HUDEP-2 (cell line): Measurements from ENCODE around the gene PIGH.
"Not testable (repeated sequence)": the region's sequence is repeated elsewhere in the genome, so short reads cannot be mapped to it uniquely, and the experiment has no call there.

Experiments used
- DNase-seq, 76 experiments: peaks; one replicate each; lab custom pipeline; 2025; ENCODE audit not compliant: unreplicated experiment in 76 of 76; lab: John Stamatoyannopoulos, UW

PIGH gene, protein sequence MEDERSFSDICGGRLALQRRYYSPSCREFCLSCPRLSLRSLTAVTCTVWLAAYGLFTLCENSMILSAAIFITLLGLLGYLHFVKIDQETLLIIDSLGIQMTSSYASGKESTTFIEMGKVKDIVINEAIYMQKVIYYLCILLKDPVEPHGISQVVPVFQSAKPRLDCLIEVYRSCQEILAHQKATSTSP

DNA sequence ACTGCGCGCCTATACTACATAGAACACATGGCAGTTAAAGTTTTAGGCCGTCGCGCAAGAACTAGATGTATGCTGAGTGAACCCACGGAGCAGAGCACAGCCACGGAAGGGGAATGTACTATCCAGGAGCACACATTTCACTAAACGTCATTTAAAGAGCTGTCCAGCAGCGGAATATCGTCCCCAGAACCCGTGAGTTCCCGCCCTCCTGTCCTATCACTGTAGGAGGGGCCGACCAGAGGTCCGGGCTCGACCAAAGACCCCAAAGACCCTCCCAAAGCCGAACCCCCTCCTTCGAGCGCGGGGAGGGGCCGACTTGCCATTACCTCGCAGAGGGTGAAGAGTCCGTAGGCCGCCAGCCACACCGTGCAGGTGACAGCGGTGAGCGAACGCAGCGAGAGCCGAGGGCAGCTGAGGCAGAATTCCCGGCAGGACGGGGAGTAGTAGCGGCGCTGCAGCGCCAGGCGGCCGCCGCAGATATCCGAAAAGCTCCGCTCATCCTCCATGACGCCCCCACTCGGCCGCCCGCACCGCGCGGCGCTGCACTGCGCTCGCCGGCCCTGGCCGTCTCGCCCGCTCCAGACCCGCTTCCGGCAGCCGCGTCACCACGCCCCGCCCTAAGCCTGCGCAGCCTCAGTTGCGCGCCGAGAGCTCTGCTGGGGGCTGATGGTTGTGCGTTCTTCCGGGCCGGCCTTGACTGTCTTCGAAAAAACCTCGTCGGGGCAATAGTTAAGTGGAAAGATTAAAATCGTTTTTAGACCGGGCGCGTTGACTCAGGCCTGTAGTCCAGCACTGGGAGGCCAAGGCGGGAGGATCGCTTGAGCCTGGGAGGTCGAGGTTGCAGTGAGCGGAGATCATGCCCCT is at the start of gene PIGH:
Gene PIGH, minus strand, starts transcription at position 571 of the 864 bp plus-strand sequence. Its CDS starts 65 bp downstream, at position 506.
- DNase-seq: peak in 74 of 76 experiments; percentile 9 to 93 (median 83)

DNA sequence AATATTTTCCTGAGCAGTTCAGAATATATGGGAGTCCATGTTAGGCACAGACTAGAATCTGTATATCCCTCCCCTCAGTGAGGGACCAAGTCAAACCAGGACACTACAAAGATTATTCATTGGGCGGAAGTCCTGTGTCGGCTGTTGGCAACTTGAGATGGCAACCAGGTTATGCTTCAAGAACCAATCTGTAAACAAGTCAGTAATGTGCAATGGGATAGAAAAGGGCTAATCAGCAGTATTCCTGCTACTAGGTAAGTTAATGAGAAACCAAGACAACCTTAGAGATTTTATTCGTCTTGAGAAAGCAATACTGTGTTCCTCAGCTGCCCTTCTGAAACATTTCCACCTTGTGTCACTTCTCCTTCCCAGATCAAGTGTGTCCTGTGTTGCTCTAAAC is 46.1 kb upstream of the PIGH start:
- no peak for DNase-seq

DNA sequence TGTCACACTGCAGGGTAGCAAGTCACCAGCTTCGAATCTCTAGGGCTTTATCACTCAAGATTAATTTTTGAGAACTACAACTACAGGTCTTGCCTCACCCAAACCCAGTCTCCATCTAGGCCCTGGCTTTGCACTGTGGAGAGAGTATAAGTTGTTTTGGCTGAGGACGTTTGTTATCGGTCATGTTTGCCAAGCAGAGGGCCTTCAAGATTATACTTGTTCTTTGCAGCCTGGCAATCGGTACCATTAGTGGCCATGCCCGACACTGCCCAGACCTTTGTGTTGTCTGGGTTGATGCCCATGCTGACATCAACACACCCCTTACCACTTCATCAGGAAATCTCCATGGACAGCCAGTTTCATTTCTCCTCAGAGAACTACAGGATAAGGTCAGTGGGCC is 45.3 kb upstream of the PIGH start:
- DNase-seq: no peak

DNA sequence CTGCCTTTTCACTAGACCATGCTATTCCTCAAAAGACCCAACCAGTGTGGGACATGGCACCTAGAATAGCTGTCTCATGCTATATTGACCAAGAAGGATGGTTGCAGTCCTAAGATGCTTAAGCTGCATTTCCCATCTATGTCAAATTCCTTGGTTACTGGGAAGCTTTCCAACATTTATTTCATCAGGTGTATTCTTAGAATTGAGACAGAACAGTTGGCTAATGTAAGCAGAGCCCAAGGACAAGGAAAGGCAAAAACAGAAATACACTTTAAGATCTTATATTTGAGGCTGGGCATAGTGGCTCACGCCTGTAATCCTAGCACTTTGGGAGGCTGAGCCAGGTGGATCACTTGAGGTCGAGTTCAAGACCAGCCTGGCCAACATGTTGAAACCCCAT is 44.4 kb upstream of the PIGH start:
- DNase-seq: no peak

DNA sequence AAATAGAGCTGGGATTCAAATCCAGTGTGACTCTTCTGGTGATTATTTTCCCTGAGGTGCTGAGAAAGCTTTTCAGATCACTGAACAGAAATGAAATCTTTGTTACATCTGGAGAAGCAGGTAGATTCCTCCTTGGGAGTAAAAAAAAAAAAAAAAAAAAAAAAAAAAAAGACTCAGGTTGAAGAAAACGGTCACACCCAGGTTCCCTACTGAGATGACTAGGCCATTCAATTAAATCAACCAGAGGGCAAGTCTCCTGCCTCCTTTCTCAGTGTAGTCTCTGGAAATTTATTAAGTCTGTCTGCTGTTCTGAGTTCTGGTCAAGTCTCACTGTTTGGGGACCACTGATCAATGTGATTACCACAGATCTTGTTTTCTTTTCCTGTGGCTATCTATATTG is 43.6 kb upstream of the PIGH start:
- DNase-seq: no peak

DNA sequence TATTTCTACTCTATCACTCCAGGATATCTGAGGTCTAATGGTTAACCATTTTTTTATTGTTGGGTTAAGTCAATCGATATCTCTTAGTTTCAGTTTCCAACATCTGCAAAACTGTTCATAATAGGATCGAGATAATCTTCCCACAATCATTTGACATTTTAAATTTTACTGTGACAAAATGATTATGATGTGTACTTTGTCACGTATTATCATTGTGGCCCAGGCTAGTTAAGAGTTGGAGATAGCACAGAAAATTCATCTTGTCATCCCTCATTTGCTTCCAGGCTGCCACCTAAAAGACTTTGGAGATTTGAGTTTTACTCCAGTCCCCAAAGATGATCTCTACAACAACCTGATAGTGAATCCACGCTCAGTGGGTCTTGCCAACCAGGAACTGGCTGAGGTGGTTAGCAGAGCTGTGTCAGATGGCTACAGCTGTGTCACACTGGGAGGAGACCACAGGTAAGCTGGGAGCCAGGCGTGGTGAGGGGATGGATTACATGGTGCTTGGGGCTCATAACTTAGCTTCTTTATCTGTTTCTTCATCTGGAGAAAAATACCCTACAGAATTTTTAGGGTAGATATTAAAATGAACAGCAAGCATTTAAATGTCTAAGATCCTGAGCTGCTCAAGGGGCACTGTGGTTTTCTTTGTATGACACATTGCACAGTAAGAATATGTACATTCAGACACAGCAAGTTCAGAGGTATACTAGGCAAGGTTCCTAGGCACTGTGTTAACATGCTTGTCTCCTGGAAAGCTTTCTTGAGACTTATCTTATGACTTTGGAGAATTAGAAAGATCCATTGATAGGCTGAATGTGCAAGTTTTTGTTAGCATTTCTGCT is 42.1 kb upstream of the PIGH start:
- DNase-seq: peak in 12 of 76 experiments; percentile 6 to 58 (median 18)

DNA sequence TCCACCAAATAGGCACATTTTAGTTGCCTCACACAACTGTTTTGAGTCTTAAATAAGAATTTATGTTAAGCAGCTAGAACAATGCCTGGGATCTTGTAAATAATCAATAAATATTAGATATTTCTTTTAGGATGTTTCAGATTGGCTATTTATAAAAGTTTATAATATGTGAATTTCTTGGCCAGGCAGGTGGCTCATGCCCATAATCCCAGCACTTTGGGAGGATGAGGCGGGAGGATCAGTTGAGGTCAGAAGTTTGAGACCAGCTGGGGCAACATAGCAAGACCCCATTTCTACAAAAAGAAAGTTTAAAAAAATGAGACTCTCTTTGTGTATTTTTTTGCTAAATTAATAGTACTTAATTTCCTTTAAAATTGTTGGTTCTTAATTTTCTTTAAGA is 41.4 kb upstream of the PIGH start:
- no peak for DNase-seq

DNA sequence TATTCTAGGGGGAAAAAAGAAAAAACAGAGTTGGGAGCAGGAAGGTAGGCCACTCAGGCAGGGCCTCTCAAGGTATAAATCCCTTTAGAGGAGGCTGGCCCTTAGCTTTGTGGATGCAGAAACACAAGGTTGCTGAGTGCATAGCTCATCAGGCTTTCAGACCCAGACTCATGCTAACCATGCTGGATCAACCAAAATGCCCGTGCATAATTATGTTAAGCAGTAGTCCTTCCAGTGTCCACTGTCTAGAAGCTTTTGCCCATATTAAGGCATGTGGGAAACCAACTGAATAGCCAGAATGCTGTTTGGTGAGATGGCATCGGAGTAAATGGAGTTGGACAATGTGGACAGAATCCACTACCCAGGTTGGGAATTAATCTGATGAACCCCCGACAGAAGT is 38.6 kb upstream of the PIGH start:
- DNase-seq: no peak

DNA sequence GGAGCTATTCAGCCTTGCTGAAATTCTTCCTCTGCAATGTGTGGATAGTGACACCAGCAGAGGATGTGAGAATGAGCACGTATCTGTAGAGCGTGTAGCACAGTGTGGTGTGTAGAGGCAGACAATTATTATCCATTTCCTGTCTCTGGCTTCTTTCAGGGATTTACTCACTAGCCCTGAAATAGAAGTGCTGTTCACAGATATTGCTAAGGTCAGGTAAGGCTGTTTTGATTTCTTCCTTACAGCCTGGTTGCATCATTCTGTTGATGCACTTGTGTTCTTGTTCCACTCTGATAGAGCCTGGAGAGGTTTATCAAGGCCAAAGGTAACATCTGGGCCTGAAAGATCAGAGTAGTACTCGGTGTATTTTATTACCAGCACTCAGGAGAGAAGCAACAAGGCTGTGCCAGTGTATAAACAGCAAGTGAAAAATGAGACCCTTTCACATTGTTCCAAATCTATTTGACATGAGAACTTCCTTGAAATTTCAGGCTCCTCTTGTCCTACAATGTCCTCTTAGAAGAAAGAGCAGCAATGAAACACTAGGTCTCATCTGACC is 36.4 kb upstream of the PIGH start:
- DNase-seq: peak in 18 of 76 experiments; percentile 4 to 71 (median 22)

DNA sequence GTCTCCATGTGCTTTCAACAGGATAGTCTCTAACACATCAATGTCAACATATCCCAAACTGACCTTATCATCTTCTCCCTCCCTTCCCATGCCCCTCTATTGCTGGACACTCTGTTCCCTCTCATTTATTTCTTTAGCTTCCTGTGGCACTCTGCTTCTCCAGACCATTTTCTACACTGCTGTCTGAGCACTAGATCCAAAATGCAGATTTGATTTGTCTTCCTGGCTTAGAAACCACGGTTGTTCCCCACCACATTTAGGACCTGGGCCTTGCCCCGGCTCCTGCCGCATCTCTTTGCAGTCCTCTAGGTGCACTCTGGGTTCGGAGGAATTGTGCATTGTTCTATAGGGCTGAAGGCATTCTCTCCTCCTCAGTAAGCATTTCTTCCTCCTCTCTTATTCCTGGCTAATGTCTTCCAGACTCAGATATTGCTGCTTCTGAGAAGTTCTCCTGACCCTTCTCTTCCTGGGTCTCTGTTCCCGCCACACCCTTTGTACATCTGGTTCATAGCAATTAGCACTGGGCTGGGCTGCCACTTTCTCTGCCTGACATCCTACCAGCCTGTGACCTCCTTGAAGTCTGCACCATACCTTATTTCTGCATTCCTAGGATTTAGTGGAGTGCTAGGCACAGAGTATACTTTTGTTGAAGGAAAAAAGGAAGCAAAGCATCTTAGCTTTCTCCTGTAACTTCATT is 33.5 kb upstream of the PIGH start:
- DNase-seq: no peak

DNA sequence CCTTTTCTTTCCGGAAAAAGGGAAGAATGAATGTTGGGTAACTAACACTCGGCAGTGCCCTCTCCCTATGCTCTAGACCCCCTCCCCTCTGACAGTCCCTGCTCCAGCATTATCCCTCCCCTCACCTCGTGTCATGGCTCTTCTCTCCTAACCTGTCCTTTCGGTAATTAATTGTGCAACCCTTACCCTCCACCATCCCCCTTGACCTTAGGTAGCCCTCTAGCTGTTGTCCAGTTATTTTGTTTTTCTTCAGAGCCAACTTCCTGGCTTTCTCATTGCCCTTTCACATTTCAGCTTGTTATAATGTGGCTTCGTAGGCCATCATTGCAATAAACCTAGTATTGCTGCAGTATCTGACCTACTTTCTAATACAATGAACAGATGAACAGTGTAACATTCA is 30.9 kb upstream of the PIGH start:
- DNase-seq: no peak

DNA sequence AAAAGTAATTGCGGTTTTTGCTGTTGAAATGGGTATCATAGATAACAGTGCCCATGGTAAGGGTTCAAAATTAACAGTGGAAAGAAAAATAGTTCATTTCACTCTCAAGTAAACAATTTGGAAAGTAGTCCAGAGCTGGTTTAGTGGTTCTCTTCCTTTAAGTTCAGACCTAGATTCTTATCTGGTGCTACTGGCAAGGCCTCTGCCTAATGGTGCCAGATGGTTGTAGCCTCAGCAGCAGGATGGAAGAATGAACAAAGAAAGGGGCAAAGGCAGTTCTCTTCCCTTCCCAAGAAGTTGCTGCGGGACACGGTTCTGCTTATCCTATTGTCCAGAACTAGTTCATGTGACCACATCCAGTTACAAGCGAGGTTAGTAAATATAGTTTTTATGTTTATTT is 30.1 kb upstream of the PIGH start:
- peak in 2 of 76 experiments; percentile 12 for DNase-seq

DNA sequence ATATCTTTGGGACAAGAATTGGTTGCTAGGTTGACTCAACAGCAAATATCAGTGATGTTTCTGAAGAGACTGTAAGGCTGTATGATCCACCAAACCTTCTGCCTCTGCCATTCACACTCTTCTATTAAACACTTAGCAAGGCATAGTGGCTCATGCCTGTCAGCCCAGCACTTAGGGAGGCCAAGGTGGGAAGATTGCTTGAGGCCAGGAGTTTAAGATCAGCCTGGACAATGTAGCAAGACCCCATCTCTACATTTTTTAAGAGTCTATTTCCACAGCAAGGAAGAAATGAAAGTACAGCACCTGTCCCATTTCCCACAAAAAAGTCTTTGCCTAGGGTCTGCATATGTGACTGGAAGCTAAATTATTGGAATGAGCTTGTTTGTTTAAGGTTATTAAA is 27.5 kb upstream of the PIGH start:
- DNase-seq: no peak

DNA sequence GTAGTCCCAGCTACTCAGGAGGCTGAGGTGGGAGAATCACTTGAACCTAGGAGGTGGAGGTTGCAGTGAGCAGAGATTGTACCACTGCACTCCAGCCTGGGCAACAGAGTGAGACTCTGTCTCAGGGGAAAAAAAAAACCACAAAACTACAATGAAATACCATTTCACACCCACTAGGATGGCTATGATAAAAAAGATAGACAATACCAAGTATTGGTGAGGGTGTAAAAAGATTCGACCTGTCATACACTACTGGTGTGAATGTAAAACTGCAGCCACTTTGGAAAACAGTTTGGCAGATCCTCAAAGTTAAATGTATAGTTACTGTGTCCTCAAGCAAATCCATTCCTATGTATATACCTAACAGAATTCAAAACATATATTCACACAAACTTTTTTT is 26.1 kb upstream of the PIGH start:
- not testable (repeated sequence) for DNase-seq

DNA sequence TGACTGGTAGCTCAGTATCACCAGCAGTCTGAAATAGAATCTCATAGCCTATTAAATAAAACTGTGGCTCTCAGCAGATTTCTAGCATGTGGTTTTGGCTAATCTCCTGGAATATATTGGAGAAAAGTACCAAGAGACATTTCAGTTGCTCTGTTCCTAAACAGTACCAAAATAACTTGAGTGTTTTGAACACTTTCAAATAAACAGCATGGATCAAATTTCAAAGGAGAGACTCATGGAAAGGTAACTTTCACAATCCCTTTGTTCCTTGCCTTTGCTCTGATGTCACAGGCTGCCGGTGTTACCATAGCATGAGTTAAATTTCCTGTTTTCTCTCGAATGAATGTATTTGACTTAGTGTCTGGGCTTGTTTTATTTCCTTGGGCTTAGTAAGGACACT is 23.0 kb upstream of the PIGH start:
- no peak for DNase-seq

DNA sequence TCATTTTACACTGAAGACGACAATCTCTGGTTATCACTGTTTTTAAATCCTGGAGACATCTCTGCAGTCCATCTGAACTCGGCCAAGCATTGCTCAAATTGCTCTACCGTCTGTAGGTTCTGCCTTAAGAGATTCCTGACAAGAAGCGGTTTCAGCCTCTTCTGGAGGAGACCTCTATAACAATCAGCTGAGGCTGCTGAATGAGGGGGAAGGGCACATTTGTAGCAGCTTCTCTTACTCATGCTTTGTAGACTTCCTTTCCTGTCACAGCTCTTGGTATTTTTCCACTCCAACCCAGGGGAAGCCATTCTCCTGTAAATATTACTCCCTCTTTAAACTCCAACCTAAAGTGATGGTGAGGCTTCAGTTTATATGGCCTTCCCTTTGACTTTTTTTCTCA is 22.6 kb upstream of the PIGH start:
- peak in 1 of 76 experiments; percentile 5 for DNase-seq

DNA sequence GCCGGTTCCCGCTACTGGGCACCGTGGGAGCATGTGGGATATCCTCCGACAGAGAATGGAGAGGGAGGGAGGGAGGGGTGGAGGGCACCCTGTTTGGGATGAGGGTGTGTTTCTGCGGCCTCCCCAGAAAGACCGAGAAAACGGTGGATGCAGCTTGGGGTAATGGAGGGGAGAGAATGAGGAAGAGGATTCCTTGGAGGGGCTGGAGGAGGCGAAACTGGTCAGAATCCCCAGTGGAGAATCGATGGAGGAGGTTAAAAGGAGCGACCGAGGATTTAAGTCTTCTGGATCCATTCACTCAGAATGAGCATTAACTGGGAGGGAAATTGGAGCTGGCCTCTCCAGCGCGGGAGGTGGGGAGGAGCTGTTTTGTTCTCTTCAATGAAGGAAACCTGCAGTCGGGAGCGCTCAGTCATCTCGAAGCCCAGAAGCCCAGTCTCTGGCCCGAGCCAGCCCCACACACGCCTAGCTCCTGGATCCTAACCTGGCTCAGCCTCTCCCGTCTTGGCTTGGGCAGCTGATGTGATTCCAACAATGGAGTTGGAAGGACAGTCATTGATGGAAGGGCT is 20.2 kb upstream of the PIGH start:
- no peak for DNase-seq

DNA sequence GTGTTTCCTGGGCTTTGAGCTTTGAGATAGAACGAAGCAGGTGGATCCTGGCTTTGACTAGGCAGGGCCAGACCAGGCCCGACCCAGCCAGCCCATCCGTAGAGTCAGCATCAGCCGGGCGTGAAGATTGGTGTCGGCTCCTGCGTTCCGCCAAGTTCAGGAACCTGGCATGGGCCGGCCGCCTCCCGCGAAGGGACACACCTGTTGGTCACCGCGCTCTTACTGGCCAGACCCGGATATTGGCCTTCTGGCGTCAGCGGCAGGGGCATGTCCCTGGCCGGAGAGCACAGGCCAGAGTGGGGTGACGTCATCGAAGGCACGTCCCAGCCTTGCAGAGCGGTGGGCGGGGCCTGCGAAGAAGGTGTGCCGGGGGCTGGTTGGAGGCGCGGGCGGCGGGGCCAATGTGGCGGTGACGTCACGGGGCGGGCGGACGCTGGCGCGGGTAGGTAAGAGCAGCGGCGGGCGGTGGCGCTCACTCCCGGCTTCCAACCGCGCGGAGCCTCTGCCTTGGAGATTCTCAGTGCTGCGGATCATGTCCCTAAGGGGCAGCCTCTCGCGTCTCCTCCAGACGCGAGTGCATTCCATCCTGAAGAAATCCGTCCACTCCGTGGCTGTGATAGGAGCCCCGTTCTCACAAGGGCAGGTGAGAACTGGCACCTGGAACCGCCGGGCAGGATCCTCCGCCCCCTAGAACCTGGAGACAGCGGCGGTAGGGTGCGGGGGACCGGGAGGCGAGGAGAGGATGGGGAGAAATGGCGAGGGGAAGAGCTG is 19.6 kb upstream of the PIGH start, which contains the start of gene ARG2:
Gene ARG2, plus strand, starts transcription at position 475 of the 771 bp plus-strand sequence. Its CDS starts 58 bp downstream, at position 533.
- DNase-seq: peak; percentile 36 to 98 (median 94)

DNA sequence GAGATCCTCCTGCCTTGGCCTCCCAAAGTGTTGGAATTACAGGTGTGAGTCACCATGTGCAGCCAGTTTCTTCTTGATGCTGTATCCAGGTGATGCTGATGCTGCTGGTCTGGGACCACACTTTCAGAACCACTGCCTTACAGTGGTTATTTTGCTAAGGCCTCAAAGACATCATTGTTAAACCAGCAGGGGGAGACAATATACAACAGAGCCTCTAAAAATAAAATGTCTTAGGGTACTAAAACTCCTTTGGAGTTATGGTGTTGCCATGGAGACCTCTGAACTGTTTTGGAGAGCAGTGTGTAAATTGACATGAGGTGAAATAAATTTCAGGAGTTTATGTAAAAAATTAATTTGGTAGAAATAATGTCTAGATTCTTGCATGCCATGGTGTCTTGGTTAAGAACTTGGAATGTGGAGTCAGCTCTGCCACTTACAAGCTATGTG is 18.6 kb upstream of the PIGH start:
- DNase-seq: peak in 34 of 76 experiments; percentile 3 to 78 (median 50)
